PFSK-1 (cell line): ENCODE data around the gene FKBP11.

Experiments used
- FOXP2 ChIP-seq: optimal IDR thresholded peaks from 2 replicates; pipeline ENCODE3; 2011; ENCODE audit warnings: borderline replicate concordance, control low read depth, inconsistent platforms; ENCODE audit not compliant: insufficient read depth; ENCODE audit errors: extremely low read length, extremely low read depth
- POLR2AphosphoS5 ChIP-seq: IDR thresholded peaks from 2 replicates; pipeline ENCODE4 v1.6.1; 2012; ENCODE audit warnings: low read depth, mild to moderate bottlenecking, control low read depth, low read length, moderate library complexity
- REST ChIP-seq, 2 experiments: IDR thresholded peaks; 2 replicates each; pipeline versions ENCODE4 v1.6.1 to v1.8.0; 2011 to 2012; ENCODE audit warnings: low read depth in 2 of 2, low read length in 2 of 2, control low read depth in 1 of 2, inconsistent platforms in 1 of 2, mild to moderate bottlenecking in 1 of 2, moderate library complexity in 1 of 2; ENCODE audit not compliant: insufficient read depth in 1 of 2
- SIN3A ChIP-seq: IDR thresholded peaks from 2 replicates; pipeline ENCODE4 v1.6.1; 2012; ENCODE audit warnings: mild to moderate bottlenecking, low read length, moderate library complexity, borderline replicate concordance; ENCODE audit not compliant: insufficient read depth
- TAF1 ChIP-seq: IDR thresholded peaks from 2 replicates; pipeline ENCODE4 v1.6.1; 2012; ENCODE audit warnings: low read length, control low read depth, borderline replicate concordance; ENCODE audit not compliant: insufficient read depth

Gene FKBP11

DNA sequence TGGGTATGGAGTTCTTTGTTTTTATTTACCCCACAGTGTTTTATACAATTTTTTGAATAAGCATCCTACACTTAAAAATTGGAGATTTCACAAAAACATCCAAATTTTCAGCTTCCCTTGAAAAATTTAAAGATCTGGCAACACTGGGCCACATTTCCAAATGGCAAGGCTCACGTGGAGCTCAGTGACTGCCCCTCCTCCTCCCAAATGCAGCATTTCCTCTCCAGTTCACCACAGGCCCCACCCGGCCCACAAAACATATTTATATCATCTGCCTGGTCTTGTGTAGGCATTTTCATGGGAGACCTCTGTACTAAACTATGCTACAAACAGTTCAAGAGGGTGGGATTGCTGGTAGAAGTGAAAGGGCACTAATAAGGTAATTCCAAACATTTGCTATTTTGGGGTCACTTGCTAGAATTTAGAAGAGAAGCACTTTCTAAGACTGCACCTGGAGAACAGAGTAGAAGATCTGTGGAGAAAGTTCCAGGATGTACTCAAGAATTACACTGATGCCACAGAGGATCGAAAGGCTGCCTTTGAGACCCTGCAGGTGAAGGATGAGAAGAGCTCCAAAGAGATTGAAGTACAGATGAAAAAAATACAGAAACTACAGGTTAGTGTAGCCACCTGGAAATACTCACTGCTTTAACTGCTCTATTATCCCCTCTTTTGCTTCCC is 7.3 kb downstream of the FKBP11 start:
- TF ChIP-seq REST (IDR thresholded peaks at IDR 0.05; ENCODE audit: insufficient read depth in 1 of 2, low read depth in 2 of 2, low read length in 2 of 2) (no peak), TAF1 (no peak), SIN3A (no peak), FOXP2 (no peak), POLR2AphosphoS5 (no peak)

DNA sequence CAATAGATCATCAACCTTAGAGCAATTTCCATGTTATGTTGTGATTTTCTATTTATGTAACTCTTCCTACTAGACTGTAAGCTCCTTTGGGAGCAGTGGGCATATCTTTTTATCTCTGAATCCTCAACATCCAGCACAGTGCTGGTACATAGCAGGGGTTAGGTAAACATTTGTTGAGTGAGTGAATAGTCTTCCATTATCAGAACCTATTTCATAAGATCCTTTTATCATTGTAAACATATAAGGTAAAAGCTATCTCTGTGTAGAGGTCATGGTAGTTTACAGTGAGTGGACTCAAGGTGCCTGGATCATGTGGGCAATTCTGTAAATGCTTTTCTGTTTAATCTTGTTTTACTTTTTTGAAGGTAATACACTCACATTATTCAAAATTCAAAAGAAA is 15.1 kb downstream of the FKBP11 start:
- no peak for TF ChIP-seq TAF1
- no peak for TF ChIP-seq REST (IDR thresholded peaks at IDR 0.05; ENCODE audit: insufficient read depth in 1 of 2, low read depth in 2 of 2, low read length in 2 of 2)
- TF ChIP-seq POLR2AphosphoS5, result no peak
- TF ChIP-seq FOXP2, result no peak
- no peak for TF ChIP-seq SIN3A

DNA sequence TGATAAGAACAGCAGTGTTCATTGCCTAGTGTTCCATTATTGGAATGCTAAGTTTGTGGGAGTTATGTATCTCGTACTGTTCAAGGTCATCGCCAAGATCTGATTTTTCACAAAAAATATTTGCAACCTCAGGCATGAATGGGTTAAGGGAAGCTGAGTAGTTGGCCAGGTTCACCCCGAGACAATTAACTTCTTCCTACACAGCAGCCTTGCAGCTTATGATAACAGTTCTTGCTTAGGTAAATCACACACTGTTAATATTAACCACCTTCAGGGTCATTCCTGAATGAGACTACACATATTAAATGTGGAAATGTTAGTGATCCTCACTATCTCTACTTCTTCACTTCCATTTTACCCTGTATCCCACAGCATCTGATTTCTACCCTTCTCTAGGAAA is 18.0 kb downstream of the FKBP11 start:
- no peak for TF ChIP-seq FOXP2
- no peak for TF ChIP-seq TAF1
- TF ChIP-seq SIN3A, result no peak
- TF ChIP-seq REST (IDR thresholded peaks at IDR 0.05; ENCODE audit: insufficient read depth in 1 of 2, low read depth in 2 of 2, low read length in 2 of 2), result no peak
- no peak for TF ChIP-seq POLR2AphosphoS5

DNA sequence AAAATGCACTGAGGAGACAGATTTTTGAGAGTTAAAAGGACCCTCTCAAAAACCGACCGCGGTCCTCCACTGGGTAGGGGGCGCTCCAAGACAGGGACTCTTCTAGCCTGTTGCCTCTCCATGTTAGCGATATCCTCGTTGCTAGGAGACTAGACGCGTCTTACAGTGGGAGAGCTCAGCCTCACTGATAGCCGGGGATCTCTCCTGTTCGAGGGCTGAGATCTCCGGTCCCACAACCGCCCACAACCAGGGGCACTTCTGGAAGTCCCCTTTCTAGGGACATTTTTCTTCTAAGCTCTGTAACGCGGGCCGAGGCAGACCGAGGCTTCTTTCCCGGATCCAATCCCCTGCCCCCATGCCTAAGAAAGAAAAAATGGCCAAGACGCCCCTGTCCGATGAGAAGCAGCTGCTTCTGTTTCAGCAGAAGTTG is 21.3 kb downstream of the FKBP11 start:
- TF ChIP-seq SIN3A (peak; percentile 95), REST (IDR thresholded peaks at IDR 0.05; ENCODE audit: insufficient read depth in 1 of 2, low read depth in 2 of 2, low read length in 2 of 2) (no peak)
